Measurements from ENCODE around the gene ANKRD12. TPM values are rescaled to one million over a fixed set of nuclear protein-coding genes. Genes with fewer than 3 reads are reported as not detected.

ANKRD12 gene
- total and polyA plus RNA-seq, 10 of the 15 experiments (the other 5 are each of a cell fraction or from before 2014, with no cell fraction given): 5.9 to 45.7 (median 20.2) TPM

GRCh38 chr18:9139400-9140039, 2.9 kb downstream of the ANKRD12 start:
- FAIRE-seq (no peak), DNase-seq (ENCODE audit: low read depth, low spot score) (no peak), ATAC-seq (no peak)
- no peaks in the 10 kb centered on the region for H3K9me3 ChIP-seq (replicated peaks; ENCODE audit: control insufficient read depth, insufficient read depth, low read length)
- H3K4me1 ChIP-seq (ENCODE audit: control insufficient read depth, insufficient read depth, low read length): peaks cover 22% of the 10 kb centered on the region; the same call in 1 of the 2 replicates
- no peaks in the 10 kb centered on the region for H4K20me1 ChIP-seq (ENCODE audit: control insufficient read depth, insufficient read depth)
- peaks cover 76% of the 10 kb centered on the region for H3K79me2 ChIP-seq (ENCODE audit: control insufficient read depth, insufficient read depth, low read length)
- no peaks in the 10 kb centered on the region for H3K27me3 ChIP-seq (replicated peaks in 1 of 2; ENCODE audit: control insufficient read depth in 2 of 2, insufficient read depth in 2 of 2, low read length in 1 of 2)
- RAD21 ChIA-PET (ENCODE audit: unreplicated experiment): interaction anchor here (0.8 to 6.9 kb wide), 10 partner anchors 8 to 74 kb away, joined by 3 to 73 read pairs (median 14); partner anchors contain the start of gene NDUFV2
- peak overlapping the region; percentile 87 for H3K9ac ChIP-seq (ENCODE audit: control insufficient read depth, insufficient read depth, low read length)
- CTCF ChIA-PET: interaction anchor here (0.9 to 9.9 kb wide), 14 partner anchors 9 to 377 kb away, joined by 3 to 95 read pairs (median 7); partner anchors contain the start of gene NDUFV2
- peaks cover 0 to under 1% of the 10 kb centered on the region in 2 experiments; a peak in 1 of 4 replicates for H3K36me3 ChIP-seq (ENCODE audit: control insufficient read depth in 2 of 2, insufficient read depth in 2 of 2, low read length in 1 of 2)
- in situ Hi-C loops (cut with MboI) (loop anchor here (5.0 to 10.0 kb wide), 2 partner anchors 67 to 435 kb away; partner anchors contain the start of gene MTCL1), intact Hi-C loops (cut with micrococcal nuclease; ENCODE audit: unreplicated experiment) (loop anchor here (5.0 to 10.0 kb wide), 5 partner anchors 213 to 535 kb away; partner anchors contain the start of genes RAB12 and RALBP1)
- BruUV-seq (replicated peaks): no TSS peak
- peak overlapping the region; percentile 73 for H3K27ac ChIP-seq (ENCODE audit: control insufficient read depth, insufficient read depth)
- POLR2A ChIA-PET: interaction anchor here (0.9 to 8.0 kb wide), 9 partner anchors 8 to 200 kb away, joined by 3 to 85 read pairs (median 4); partner anchors contain the start of gene NDUFV2
- SMC1A ChIA-PET (ENCODE audit: uncharacterized antibody, unreplicated experiment): interaction anchor here (1.4 to 11.5 kb wide), 16 partner anchors 8 to 73 kb away, joined by 4 to 137 read pairs (median 9); partner anchors contain the start of gene NDUFV2
- H3K4me3 ChIP-seq: peak overlapping the region; percentile 70
- TF ChIP-seq HSF1 (IDR thresholded peaks at IDR 0.05; ENCODE audit: low read depth, low read length): no peak
- TF ChIP-seq RUNX3 (IDR thresholded peaks at IDR 0.05; ENCODE audit: low read length): peak; percentile 44
- peak overlapping the region; percentile 97 for H3K4me2 ChIP-seq (ENCODE audit: control insufficient read depth, insufficient read depth)
- H2AFZ ChIP-seq (ENCODE audit: control insufficient read depth, low read depth, low read length): no peak overlapping the region
- WGBS (ENCODE audit: insufficient coverage, insufficient replicate concordance, low lambda C conversion rate, missing lambda C conversion rate): 10% methylated on average over 7 of the region's 7 CpGs

Data from GM12878 (cell line).